ENCODE data around the gene CHRNB2.

GRCh38 chr1:154579374-154579773, 11.8 kb downstream of the CHRNB2 start:
- no peak for TF ChIP-seq POLR2A (IDR thresholded peaks at IDR 0.05)
- TF ChIP-seq CTCF (IDR thresholded peaks at IDR 0.05) = no peak
